HG03469 (cell line): ENCODE results near the gene ZNF526.
"Not testable (repeated sequence)": the region's sequence is repeated elsewhere in the genome, so short reads cannot be mapped to it uniquely, and the experiment has no call there.

ENCODE experiments used
- ATAC-seq: cut with Tn5 transposase; IDR thresholded peaks from one replicate; pipeline ENCODE4 v1.9.1; 2021; ENCODE audit warnings: mild to moderate bottlenecking, moderate library complexity, moderate number of reproducible peaks; ENCODE audit not compliant: unreplicated experiment

Gene ZNF526

GRCh38 chr19:42257842-42258241, 37.7 kb downstream of the ZNF526 start:
- ATAC-seq: not testable (repeated sequence)

- ATAC-seq: no peak
Observed at GRCh38 chr19:42261763-42262162, 41.7 kb downstream of the ZNF526 start.

- not testable (repeated sequence) for ATAC-seq
Observed at GRCh38 chr19:42266105-42266504, 46.0 kb downstream of the ZNF526 start.

GRCh38 chr19:42266928-42267603, 47.0 kb downstream of the ZNF526 start:
- not testable (repeated sequence) for ATAC-seq

- ATAC-seq: no peak
Observed at GRCh38 chr19:42267644-42268141, 47.6 kb downstream of the ZNF526 start.

- ATAC-seq: peak; percentile 29
Observed at GRCh38 chr19:42268142-42268703, 48.1 kb downstream of the ZNF526 start.

- ATAC-seq: peak; percentile 46
Observed at GRCh38 chr19:42268704-42269477, 48.8 kb downstream of the ZNF526 start, which contains the start of gene CIC. Gene CIC, plus strand, starts transcription at chr19:42269252. Its CDS starts 2,532 bp downstream, at chr19:42271784.

GRCh38 chr19:42269478-42270345, 49.6 kb downstream of the ZNF526 start:
- no peak for ATAC-seq

GRCh38 chr19:42270346-42271044, 50.4 kb downstream of the ZNF526 start:
- ATAC-seq: no peak

GRCh38 chr19:42271045-42271419, 50.9 kb downstream of the ZNF526 start:
- no peak for ATAC-seq

GRCh38 chr19:42271861-42272534, 51.9 kb downstream of the ZNF526 start:
- no peak for ATAC-seq

- ATAC-seq: no peak
Observed at GRCh38 chr19:42272535-42272897, 52.4 kb downstream of the ZNF526 start.

GRCh38 chr19:42272989-42273406, 52.9 kb downstream of the ZNF526 start:
- ATAC-seq: no peak

GRCh38 chr19:42273407-42274064, 53.4 kb downstream of the ZNF526 start:
- no peak for ATAC-seq

GRCh38 chr19:42274065-42274682, 54.1 kb downstream of the ZNF526 start:
- no peak for ATAC-seq

GRCh38 chr19:42275103-42275502, 55.0 kb downstream of the ZNF526 start:
- ATAC-seq: no peak

GRCh38 chr19:42275517-42275916, 55.4 kb downstream of the ZNF526 start:
- ATAC-seq: no peak

- ATAC-seq: no peak
Observed at GRCh38 chr19:42276284-42276683, 56.2 kb downstream of the ZNF526 start.

- no peak for ATAC-seq
Observed at GRCh38 chr19:42276821-42277220, 56.7 kb downstream of the ZNF526 start.
